Spinal cord (tissue), 10 donors: ENCODE data around the gene TTC28. TPM values are rescaled to one million over a fixed set of nuclear protein-coding genes. Genes with fewer than 3 reads are reported as not detected.

Experiments
- DNase-seq, 6 donors: peaks; one replicate each; pipeline versions ENCODE4 v3.0.0 to v3.0.0-alpha.2; 2013 to 2015; ENCODE audit warnings: low spot score in 6 of 6, low read depth in 4 of 6
- H3K27ac ChIP-seq: one replicate; pipeline ENCODE4 v1.5.1; 2013; ENCODE audit warnings: low read depth, low read length, control low read depth
- H3K27me3 ChIP-seq: one replicate; pipeline ENCODE4 v1.6.1; 2013; ENCODE audit warnings: low read length; ENCODE audit not compliant: control insufficient read depth, insufficient read depth
- H3K36me3 ChIP-seq: one replicate; pipeline ENCODE4 v1.6.1; 2013; ENCODE audit warnings: low read length; ENCODE audit not compliant: control insufficient read depth, insufficient read depth
- H3K4me1 ChIP-seq: one replicate; pipeline ENCODE4 v1.6.1; 2013; ENCODE audit warnings: low read length; ENCODE audit not compliant: control insufficient read depth, insufficient read depth
- H3K4me3 ChIP-seq: one replicate; pipeline ENCODE4 v1.5.1; 2013; ENCODE audit warnings: low read depth, low read length, control low read depth
- H3K9me3 ChIP-seq: one replicate; pipeline ENCODE4 v1.6.1; 2013; ENCODE audit warnings: low read length; ENCODE audit not compliant: control insufficient read depth, insufficient read depth
- WGBS: methylation state at CpG from one replicate; pipeline ENCODE4 v1.1.5; 2013; ENCODE audit warnings: missing lambda C conversion rate; ENCODE audit not compliant: insufficient coverage; 5-methylcytosine and 5-hydroxymethylcytosine counted together
- polyA plus RNA-seq, 2 donors: library from polyadenylated mRNA; unstranded; fragments of 120-200 nt; gene quantifications; one replicate each; pipeline ENCODE4 v1.2.1, GENCODE V29; 2013; ENCODE audit not compliant: insufficient read length in 2 of 2
- total RNA-seq, 2 donors: library from RNA; depleted of rRNA in 1 of 2; stranded (reverse); fragments of 120-200 nt in 1 of 2; fragments of >200 nt in 1 of 2; gene quantifications; one replicate each; pipeline versions ENCODE4 v1.2.3 to v1.2.4, GENCODE V29; 2013 to 2014
- donor health status: healthy.

TTC28 gene
- total and polyA plus RNA-seq, 4 donors = 19.4 to 44.0 (median 30.4) TPM

- Histone ChIP-seq H3K4me3 (no peak overlapping the region), H3K9me3 (no peaks in the 10 kb centered on the region), H3K4me1 (no peaks in the 10 kb centered on the region), H3K27me3 (no peaks in the 10 kb centered on the region), H3K27ac (no peak overlapping the region), H3K36me3 (peaks cover 65% of the 10 kb centered on the region)
- whole genome bisulfite sequencing = 88% methylated on average over 7 of the region's 8 CpGs
- no peak for DNase-seq
Observed at GRCh38 chr22:28002863-28003565, 676.6 kb downstream of the TTC28 start.

GRCh38 chr22:28002181-28002700, 677.4 kb downstream of the TTC28 start:
- no peaks in the 10 kb centered on the region for H3K4me1 ChIP-seq
- no peaks in the 10 kb centered on the region for H3K27me3 ChIP-seq
- H3K4me3 ChIP-seq = no peak overlapping the region
- 89% methylated on average over 11 of the region's 13 CpGs for WGBS
- peaks cover 71% of the 10 kb centered on the region for H3K36me3 ChIP-seq
- DNase-seq = no peak
- no peak overlapping the region for H3K27ac ChIP-seq
- no peaks in the 10 kb centered on the region for H3K9me3 ChIP-seq

- no peaks in the 10 kb centered on the region for H3K9me3 ChIP-seq
- 96% methylated on average over 25 of the region's 25 CpGs for whole genome bisulfite sequencing
- H3K27me3 ChIP-seq = no peaks in the 10 kb centered on the region
- no peak overlapping the region for H3K4me3 ChIP-seq
- no peak overlapping the region for H3K27ac ChIP-seq
- H3K4me1 ChIP-seq = no peaks in the 10 kb centered on the region
- DNase-seq = no peak
- peaks cover 79% of the 10 kb centered on the region for H3K36me3 ChIP-seq
Observed at GRCh38 chr22:28001171-28001835, 678.3 kb downstream of the TTC28 start.

GRCh38 chr22:28000361-28000760, 679.3 kb downstream of the TTC28 start:
- WGBS = 93% methylated on average over 9 of the region's 9 CpGs
- no peak for DNase-seq
- H3K9me3 ChIP-seq = no peaks in the 10 kb centered on the region
- peaks cover 81% of the 10 kb centered on the region for H3K36me3 ChIP-seq
- no peaks in the 10 kb centered on the region for H3K27me3 ChIP-seq
- no peak overlapping the region for H3K27ac ChIP-seq
- H3K4me3 ChIP-seq = no peak overlapping the region
- H3K4me1 ChIP-seq = no peaks in the 10 kb centered on the region

GRCh38 chr22:27999876-28000275, 679.8 kb downstream of the TTC28 start:
- Histone ChIP-seq H3K9me3 (no peaks in the 10 kb centered on the region), H3K36me3 (peaks cover 81% of the 10 kb centered on the region), H3K4me3 (no peak overlapping the region), H3K27me3 (no peaks in the 10 kb centered on the region), H3K27ac (no peak overlapping the region), H3K4me1 (peaks cover 3% of the 10 kb centered on the region)
- 100% methylated on average over 1 of the region's 6 CpGs for WGBS
- DNase-seq = no peak

GRCh38 chr22:27998511-27999410, 680.9 kb downstream of the TTC28 start:
- H3K27ac ChIP-seq = no peak overlapping the region
- no peak for DNase-seq
- H3K4me1 ChIP-seq = peaks cover 4% of the 10 kb centered on the region
- no peaks in the 10 kb centered on the region for H3K9me3 ChIP-seq
- H3K4me3 ChIP-seq = no peak overlapping the region
- peaks cover 87% of the 10 kb centered on the region for H3K36me3 ChIP-seq
- no peaks in the 10 kb centered on the region for H3K27me3 ChIP-seq
- WGBS = 94% methylated on average over 32 of the region's 40 CpGs

GRCh38 chr22:27997538-27997937, 682.1 kb downstream of the TTC28 start:
- Histone ChIP-seq H3K27me3 (no peaks in the 10 kb centered on the region), H3K27ac (no peak overlapping the region), H3K4me1 (peaks cover 4% of the 10 kb centered on the region), H3K4me3 (no peak overlapping the region), H3K9me3 (no peaks in the 10 kb centered on the region), H3K36me3 (peaks cover 94% of the 10 kb centered on the region)
- WGBS = 82% methylated on average over 3 of the region's 4 CpGs
- DNase-seq = no peak

GRCh38 chr22:27996981-27997380, 682.7 kb downstream of the TTC28 start:
- Histone ChIP-seq H3K27ac (no peak overlapping the region), H3K4me3 (no peak overlapping the region), H3K4me1 (peaks cover 4% of the 10 kb centered on the region), H3K9me3 (no peaks in the 10 kb centered on the region), H3K27me3 (no peaks in the 10 kb centered on the region), H3K36me3 (peaks cover 94% of the 10 kb centered on the region)
- DNase-seq = no peak
- 100% methylated on average over 1 of the region's 7 CpGs for WGBS

- H3K27me3 ChIP-seq = no peaks in the 10 kb centered on the region
- peaks cover 94% of the 10 kb centered on the region for H3K36me3 ChIP-seq
- no peak overlapping the region for H3K4me3 ChIP-seq
- no peak overlapping the region for H3K27ac ChIP-seq
- H3K9me3 ChIP-seq = no peaks in the 10 kb centered on the region
- 100% methylated on average over 1 of the region's 6 CpGs for WGBS
- DNase-seq = no peak
- peaks cover 4% of the 10 kb centered on the region for H3K4me1 ChIP-seq
Observed at GRCh38 chr22:27996529-27996925, 683.1 kb downstream of the TTC28 start.
